Fibroblast of skin of back (primary cell): ENCODE data around the gene ANKRD24.
"Not testable (repeated sequence)": the region's sequence is repeated elsewhere in the genome, so short reads cannot be mapped to it uniquely, and the experiment has no call there.

Experiments
- DNase-seq: peaks from one replicate; pipeline ENCODE4 v3.0.0-alpha.2; 2013

ANKRD24 gene

DNA sequence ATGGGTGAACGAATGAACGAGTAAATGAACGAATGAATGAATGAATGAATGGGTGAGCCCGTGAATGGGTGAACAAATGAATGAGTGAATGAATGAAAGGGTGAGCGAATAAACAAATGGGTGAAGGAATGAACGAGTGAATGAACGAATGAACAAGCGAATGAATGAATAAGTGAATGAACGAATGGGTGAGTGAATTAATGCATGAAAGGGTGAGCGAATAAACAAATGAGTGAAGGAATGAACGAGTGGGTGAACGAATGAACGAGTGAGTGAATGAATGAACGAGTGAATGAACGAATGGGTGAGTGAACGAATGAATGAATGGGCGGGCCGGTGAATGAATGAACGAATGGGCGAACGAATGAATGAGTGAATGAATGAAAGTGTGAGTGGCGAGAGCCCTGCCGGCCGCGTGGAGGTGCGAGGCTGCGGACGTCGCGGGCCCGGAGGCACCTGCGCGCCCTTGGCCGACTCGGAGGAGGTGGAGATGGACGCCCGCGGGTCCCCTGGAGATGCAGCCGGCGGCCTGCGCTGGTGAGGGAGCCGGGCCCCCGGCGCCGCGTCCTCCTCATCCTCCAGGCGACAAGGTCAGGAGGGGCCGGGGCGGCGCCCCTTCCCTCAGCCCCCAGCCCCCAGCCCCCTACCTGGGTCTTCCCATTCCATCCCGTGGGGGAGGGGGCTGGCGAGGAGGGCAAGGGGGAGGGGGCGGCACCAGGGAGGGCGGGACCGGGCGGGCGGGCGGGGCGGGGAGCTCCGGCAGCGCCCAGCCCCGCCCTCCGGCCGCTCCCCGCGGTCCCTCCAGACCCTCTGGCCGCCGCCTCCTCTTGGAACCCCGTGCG lies 15.4 kb downstream of the ANKRD24 start:
- DNase-seq: no peak

- no peak for DNase-seq
Measured at GRCh38 chr19:4198467-4199126, 16.1 kb downstream of the ANKRD24 start.

GRCh38 chr19:4199699-4200293 lies 17.3 kb downstream of the ANKRD24 start:
- no peak for DNase-seq

DNA sequence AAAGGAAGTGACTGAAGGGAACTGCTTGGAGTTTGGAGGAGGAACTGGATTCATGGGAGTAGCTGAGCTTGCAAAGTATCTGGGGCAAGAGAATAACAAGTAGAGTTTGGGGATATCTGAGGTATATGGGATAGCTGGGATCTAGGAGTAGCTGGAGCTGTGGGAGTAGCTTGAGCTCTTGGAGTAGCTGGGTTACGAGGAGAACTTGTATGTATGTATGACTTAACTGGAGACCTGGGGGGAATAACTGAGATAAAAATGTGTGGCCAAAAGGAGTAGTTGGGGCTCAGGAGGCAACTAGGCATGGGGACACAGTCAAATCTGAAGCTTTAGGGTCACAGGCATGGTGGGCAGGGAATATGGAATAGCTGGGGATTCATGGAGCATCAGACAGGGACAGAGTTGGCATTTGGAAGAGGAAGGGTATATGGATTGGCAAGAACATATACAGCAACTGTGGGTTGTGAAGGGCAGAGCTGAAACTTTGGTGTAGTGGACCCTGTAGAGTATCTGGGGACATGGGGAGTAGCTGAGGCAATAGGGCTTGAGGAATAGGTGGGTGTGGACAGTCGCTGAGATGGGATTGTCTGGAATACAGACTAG lies 18.6 kb downstream of the ANKRD24 start:
- no peak for DNase-seq

- DNase-seq: no peak
Measured at GRCh38 chr19:4201798-4202197, 19.3 kb downstream of the ANKRD24 start.

DNA sequence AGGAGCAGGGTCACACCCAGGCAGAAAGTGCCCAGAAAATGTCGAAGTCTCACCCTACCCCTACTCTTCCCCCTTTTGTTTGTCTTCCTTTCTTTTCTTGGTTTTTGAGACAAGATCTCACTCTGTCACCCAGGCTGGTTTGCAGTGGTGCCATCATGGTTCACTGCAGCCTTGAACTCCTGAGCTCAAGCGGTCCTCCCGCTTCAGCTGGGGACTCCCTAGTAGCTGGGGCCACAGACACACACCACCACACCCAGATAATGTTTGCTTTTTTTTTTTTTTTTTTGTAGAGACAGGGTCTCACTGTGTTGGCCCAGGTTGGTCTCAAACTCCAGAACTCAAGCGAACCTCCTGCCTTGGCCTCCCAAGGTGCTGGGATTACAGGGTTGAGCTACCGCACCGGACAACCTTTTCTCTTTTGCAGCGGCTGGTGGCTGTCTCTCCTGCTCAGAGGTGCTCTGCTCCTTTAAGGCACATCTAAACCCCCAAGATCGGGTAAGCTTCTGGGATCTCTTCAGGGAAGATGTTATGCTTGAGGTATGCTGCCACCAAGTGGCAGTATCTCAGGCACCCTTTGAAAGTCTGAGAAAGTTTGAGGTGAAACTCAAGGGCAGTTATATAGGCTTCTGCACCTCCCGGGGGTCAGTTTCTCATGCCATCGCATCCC lies 24.5 kb downstream of the ANKRD24 start:
- DNase-seq: peak; percentile 41

GRCh38 chr19:4208385-4209094 lies 26.1 kb downstream of the ANKRD24 start:
- peak; percentile 30 for DNase-seq

- no peak for DNase-seq
Measured at GRCh38 chr19:4210166-4210731, 27.8 kb downstream of the ANKRD24 start.

- DNase-seq: no peak
Measured at GRCh38 chr19:4213116-4213515, 30.6 kb downstream of the ANKRD24 start.

GRCh38 chr19:4215807-4216206 lies 33.3 kb downstream of the ANKRD24 start:
- no peak for DNase-seq

DNA sequence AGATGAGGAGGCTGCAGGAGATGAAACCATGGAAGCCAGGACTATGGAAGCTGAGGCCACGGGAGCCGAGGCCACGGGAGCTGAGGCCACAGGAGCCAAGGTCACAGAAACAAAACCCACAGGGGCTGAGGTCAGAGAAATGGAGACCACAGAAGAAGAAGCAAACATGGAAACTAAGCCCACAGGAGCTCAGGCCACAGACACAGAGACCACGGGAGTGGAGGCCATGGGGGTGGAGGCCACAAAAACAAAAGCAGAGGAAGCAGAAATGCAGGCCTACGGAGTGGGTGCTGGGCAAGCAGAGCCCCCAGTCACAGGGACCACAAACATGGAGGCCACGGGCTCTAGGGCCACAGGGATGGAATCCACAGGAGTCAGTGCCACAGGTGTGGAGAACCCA lies 34.4 kb downstream of the ANKRD24 start:
- DNase-seq: no peak

DNA sequence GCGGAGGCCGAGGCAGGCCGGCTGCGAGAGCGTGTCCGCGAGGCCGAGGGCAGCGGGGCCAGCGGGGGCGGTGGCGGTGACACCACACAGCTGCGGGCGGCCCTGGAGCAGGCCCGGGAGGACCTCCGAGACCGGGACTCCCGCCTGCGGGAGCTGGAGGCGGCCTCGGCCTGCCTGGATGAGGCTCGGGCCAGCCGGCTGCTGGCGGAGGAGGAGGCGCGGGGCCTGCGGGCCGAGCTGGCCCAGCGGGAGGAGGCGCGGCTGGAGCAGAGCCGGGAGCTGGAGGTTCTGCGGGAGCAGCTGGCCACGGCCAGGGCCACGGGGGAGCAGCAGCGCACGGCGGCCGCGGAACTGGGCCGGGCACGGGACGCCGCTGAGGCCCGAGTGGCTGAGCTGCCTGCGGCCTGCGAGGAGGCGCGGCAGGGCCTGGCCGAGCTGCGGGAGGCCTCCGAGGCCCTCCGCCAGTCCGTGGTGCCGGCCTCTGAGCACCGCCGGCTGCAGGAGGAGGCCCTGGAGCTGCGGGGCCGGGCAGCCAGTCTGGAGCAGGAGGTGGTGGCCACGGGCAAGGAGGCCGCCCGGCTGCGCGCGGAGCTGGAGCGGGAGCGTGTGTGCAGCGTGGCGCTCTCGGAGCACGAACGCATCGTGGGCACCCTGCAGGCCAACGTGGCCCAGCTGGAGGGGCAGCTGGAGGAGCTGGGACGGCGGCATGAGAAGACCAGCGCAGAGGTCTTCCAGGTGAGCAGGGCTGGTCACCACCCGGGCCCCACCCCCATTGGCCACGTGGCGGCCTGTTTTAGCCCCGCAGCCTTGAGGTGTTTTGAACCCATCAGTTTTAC lies 35.2 kb downstream of the ANKRD24 start:
- DNase-seq: no peak

DNA sequence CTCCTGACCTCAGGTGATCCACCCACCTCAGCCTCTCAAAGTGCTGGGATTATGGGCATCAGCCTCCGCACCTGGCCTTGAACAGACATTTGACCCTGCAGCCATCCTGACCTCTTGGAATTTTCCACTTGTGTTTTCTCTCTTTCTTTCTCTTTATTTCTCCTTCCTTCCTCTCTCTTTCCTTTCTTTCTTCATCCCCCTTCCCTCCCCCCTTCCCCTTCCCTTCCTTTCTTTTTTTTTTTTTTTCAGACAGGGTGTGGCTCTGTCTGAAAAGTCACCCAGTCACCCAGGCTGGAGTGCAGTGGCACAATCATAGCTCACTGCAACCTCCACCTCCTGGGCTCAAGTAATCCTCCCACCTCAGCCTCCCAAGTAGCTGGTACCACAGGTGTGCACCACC lies 36.0 kb downstream of the ANKRD24 start:
- DNase-seq: not testable (repeated sequence)

DNA sequence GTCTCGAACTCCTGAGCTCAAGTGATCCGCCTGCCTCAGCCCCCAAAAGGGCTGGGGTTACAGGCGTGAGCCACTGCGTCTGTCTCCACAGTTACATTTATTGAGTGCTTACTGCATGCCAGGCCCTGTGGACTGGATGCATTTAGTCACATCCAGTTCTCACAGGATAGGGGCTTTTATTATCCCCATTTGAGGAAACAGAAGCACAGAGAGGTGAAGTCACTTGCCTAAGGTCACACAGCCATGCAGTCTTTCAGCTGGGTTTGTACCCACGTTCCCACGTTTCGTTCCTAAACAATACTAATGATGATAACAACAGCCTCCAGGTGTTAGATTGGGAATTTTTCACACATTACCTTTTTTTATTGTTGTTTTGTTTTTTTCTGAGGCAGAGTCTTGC lies 37.7 kb downstream of the ANKRD24 start:
- no peak for DNase-seq

- DNase-seq: no peak
Measured at GRCh38 chr19:4224470-4224869, 42.0 kb downstream of the ANKRD24 start.

DNA sequence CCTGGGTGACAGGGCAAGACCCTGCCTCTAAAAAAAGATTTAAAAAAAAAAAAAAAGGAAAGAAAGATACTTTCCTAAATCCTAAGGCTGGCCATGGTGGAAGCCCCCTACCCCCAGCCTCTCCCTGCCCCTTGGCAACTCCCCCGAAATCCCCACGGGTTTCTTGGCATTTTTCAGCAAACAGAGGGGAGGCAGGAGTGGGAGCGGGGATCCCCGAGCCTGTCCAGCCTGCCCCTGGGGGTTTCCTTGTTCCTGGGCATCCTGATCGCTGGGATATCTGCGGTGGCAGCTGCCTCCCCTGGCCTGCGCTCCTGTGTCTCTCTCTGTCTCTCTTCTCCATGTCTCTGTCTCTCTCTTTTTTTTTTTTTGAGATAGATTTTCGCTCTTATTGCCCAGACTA lies 43.4 kb downstream of the ANKRD24 start:
- DNase-seq: no peak

DNA sequence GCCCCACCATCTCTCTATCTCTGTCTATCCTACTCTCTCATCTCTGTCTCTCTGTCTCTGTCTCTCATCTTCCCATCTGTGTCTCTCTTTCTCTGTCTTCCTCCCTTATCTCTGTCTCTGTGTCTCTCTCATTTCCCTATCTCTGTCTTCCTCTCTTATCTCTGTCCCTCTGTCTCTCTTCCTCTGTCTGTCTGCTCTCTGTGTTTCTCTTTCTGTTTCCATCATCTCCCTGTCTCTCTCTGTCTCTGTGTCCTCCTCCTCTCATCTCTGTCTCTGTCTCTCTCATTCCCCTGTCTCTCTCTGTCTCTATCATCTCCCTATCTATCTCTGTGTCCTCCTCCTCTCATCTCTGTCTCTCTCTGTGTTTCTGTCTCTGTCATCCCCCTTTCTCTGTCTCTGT lies 45.3 kb downstream of the ANKRD24 start:
- no peak for DNase-seq

- DNase-seq: no peak
Measured at GRCh38 chr19:4228765-4229178, 46.3 kb downstream of the ANKRD24 start.

GRCh38 chr19:4229179-4229931 lies 46.9 kb downstream of the ANKRD24 start, which contains the start of gene EBI3:
EBI3 (plus strand) TSS chr19:4229523; CDS start chr19:4229551, 28 bp downstream.
- peak; percentile 62 for DNase-seq

- DNase-seq: not testable (repeated sequence)
Measured at GRCh38 chr19:4230237-4230636, 47.7 kb downstream of the ANKRD24 start.
